ENCODE results near the gene ZNF740. TPM values are rescaled to one million over a fixed set of nuclear protein-coding genes. Genes with fewer than 3 reads are reported as not detected.

The ZNF740 gene
- polyA plus RNA-seq, 1 donor (not counting 4 experiments of a cell fraction or from before 2014, with no cell fraction given): 11.8 TPM

DNA sequence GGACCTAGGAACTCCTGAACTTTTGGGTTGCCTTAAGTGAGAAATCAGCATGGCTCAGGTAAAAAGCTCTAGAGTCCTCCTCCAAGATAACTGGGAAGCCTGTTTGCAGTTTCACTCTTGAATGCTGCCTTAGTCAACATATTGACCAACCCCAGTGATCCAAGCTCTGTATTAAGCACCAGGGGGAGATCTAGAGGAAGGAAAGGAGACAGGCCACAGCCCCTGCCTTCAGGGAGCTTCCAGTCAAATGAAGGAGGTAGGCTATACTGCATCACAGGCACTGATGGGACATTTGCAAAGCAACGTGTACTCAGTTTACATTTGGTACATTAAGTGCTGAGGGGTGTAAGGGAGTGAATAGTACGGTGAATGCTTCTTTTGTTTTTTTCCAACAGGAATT is 1.4 kb downstream of the ZNF740 start:
- no peak overlapping the region for H3K27ac ChIP-seq (ENCODE audit: control insufficient read depth, insufficient read depth, low read length)
- no peak overlapping the region for H2AFZ ChIP-seq (ENCODE audit: control insufficient read depth, low read length)
- no peak for TF ChIP-seq EZH2 (IDR thresholded peaks at IDR 0.05; ENCODE audit: low read length)
- TF ChIP-seq, protein P1, sequence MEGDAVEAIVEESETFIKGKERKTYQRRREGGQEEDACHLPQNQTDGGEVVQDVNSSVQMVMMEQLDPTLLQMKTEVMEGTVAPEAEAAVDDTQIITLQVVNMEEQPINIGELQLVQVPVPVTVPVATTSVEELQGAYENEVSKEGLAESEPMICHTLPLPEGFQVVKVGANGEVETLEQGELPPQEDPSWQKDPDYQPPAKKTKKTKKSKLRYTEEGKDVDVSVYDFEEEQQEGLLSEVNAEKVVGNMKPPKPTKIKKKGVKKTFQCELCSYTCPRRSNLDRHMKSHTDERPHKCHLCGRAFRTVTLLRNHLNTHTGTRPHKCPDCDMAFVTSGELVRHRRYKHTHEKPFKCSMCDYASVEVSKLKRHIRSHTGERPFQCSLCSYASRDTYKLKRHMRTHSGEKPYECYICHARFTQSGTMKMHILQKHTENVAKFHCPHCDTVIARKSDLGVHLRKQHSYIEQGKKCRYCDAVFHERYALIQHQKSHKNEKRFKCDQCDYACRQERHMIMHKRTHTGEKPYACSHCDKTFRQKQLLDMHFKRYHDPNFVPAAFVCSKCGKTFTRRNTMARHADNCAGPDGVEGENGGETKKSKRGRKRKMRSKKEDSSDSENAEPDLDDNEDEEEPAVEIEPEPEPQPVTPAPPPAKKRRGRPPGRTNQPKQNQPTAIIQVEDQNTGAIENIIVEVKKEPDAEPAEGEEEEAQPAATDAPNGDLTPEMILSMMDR (optimal IDR thresholded peaks at IDR 0.05 in 1 of 3, IDR thresholded peaks at IDR 0.05 in 1 of 3, conservative IDR thresholded peaks at IDR 0.05 in 1 of 3; ENCODE audit: extremely low read depth in 1 of 3, insufficient read depth in 2 of 3, low read length in 3 of 3): no peak
- no peak overlapping the region for H3K9ac ChIP-seq (ENCODE audit: control insufficient read depth, extremely low read depth, insufficient read depth, low read length)
- peak overlapping the region; percentile 72 to 89 (median 82) for H3K4me3 ChIP-seq (ENCODE audit: control insufficient read depth in 2 of 3, extremely low read depth in 1 of 3, insufficient read depth in 2 of 3, low read depth in 1 of 3, low read length in 3 of 3)
- H3K27me3 ChIP-seq (ENCODE audit: control insufficient read depth, extremely low read depth, insufficient read depth, low read length): no peaks in the 10 kb centered on the region
- no peaks in the 10 kb centered on the region for H3K9me1 ChIP-seq (ENCODE audit: control insufficient read depth, extremely low read depth, insufficient read depth, low read length)
- H3K36me3 ChIP-seq (ENCODE audit: control insufficient read depth in 2 of 2, extremely low read depth in 1 of 2, insufficient read depth in 2 of 2, low read length in 2 of 2): peaks cover 17 to 28% of the 10 kb centered on the region in 2 experiments
- peaks cover 20% of the 10 kb centered on the region for H3K4me1 ChIP-seq (ENCODE audit: control insufficient read depth, extremely low read depth, insufficient read depth, low read length)
- H4K20me1 ChIP-seq (ENCODE audit: control insufficient read depth, extremely low read depth, insufficient read depth, low read length): no peaks in the 10 kb centered on the region
- peaks cover 14% of the 10 kb centered on the region for H3K79me2 ChIP-seq (ENCODE audit: control insufficient read depth, insufficient read depth, low read length)
- no peaks in the 10 kb centered on the region for H3K9me3 ChIP-seq (ENCODE audit: control insufficient read depth, low read depth, low read length)
- FAIRE-seq: no peak
- dilution Hi-C loops (cut with MboI; ENCODE audit: extremely low pct_ligation_motif_present, low sequenced_read_pairs): no loop called here
- H3K4me2 ChIP-seq (ENCODE audit: control insufficient read depth, extremely low read depth, insufficient read depth, low read depth, low read length): peak overlapping the region; percentile 83
- DNase-seq (ENCODE audit: low read depth, low spot score): no peak

DNA sequence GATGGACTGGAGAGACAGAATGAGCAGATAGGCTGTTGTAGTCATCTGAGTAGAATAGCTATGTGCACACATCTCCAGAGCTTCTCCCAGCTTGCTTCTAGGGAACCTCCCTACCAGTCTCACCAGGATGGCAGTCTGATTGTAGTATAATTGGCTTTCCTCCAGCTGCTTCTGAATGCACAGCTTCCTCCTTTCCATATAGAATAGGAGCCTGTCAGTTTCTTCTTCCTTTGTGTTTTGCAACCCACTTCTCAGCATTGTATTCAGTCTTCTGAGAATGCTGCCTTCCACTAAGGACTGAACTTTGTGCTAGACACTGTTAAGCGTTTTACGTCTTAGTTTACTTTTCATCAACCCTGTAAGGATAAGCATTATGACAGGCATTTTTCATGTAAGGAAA is 2.4 kb downstream of the ZNF740 start:
- FAIRE-seq: no peak
- H2AFZ ChIP-seq (ENCODE audit: control insufficient read depth, low read length): no peak overlapping the region
- no peaks in the 10 kb centered on the region for H3K9me1 ChIP-seq (ENCODE audit: control insufficient read depth, extremely low read depth, insufficient read depth, low read length)
- dilution Hi-C loops (cut with MboI; ENCODE audit: extremely low pct_ligation_motif_present, low sequenced_read_pairs): no loop called here
- TF ChIP-seq, protein P1 (optimal IDR thresholded peaks at IDR 0.05 in 1 of 3, IDR thresholded peaks at IDR 0.05 in 1 of 3, conservative IDR thresholded peaks at IDR 0.05 in 1 of 3; ENCODE audit: extremely low read depth in 1 of 3, insufficient read depth in 2 of 3, low read length in 3 of 3): no peak
- no peak for TF ChIP-seq EZH2 (IDR thresholded peaks at IDR 0.05; ENCODE audit: low read length)
- H3K4me3 ChIP-seq (ENCODE audit: control insufficient read depth in 2 of 3, extremely low read depth in 1 of 3, insufficient read depth in 2 of 3, low read depth in 1 of 3, low read length in 3 of 3): no peak overlapping the region
- H3K9me3 ChIP-seq (ENCODE audit: control insufficient read depth, low read depth, low read length): no peaks in the 10 kb centered on the region
- peaks cover 23 to 28% of the 10 kb centered on the region in 2 experiments for H3K36me3 ChIP-seq (ENCODE audit: control insufficient read depth in 2 of 2, extremely low read depth in 1 of 2, insufficient read depth in 2 of 2, low read length in 2 of 2)
- peaks cover 14% of the 10 kb centered on the region for H3K79me2 ChIP-seq (ENCODE audit: control insufficient read depth, insufficient read depth, low read length)
- H4K20me1 ChIP-seq (ENCODE audit: control insufficient read depth, extremely low read depth, insufficient read depth, low read length): no peaks in the 10 kb centered on the region
- H3K4me1 ChIP-seq (ENCODE audit: control insufficient read depth, extremely low read depth, insufficient read depth, low read length): peaks cover 20% of the 10 kb centered on the region
- H3K4me2 ChIP-seq (ENCODE audit: control insufficient read depth, extremely low read depth, insufficient read depth, low read depth, low read length): no peak overlapping the region
- DNase-seq (ENCODE audit: low read depth, low spot score): no peak
- H3K27me3 ChIP-seq (ENCODE audit: control insufficient read depth, extremely low read depth, insufficient read depth, low read length): no peaks in the 10 kb centered on the region
- H3K9ac ChIP-seq (ENCODE audit: control insufficient read depth, extremely low read depth, insufficient read depth, low read length): no peak overlapping the region
- H3K27ac ChIP-seq (ENCODE audit: control insufficient read depth, insufficient read depth, low read length): no peak overlapping the region
